HS-27A (cell line): ENCODE measurements around the gene NCK1.
"Not testable (repeated sequence)": the region's sequence is repeated elsewhere in the genome, so short reads cannot be mapped to it uniquely, and the experiment has no call there.

Experiments used
- DNase-seq: peaks from one replicate; pipeline ENCODE4 v3.0.0-alpha.2; 2012; ENCODE audit warnings: low read depth, missing footprints

The NCK1 gene

DNA sequence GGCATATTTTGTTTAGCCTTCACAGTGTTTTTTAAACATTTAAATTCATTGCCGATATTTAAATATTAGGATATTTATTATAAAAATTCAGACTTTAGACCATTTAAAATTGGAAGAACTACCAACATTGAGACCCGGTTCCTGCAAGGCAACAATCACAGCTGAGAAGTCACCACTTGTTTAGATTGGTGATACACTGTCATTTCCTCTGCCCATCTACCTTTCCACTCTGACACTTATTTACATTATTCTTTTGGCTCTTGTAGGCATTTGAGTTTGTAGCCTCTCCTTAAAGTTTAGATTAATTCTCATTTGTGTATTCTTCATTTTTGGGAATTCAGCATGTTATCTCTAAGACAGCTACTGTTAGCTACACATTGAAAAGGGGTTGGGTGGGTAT, 85.5 kb downstream of the NCK1 start:
- DNase-seq, result no peak

DNA sequence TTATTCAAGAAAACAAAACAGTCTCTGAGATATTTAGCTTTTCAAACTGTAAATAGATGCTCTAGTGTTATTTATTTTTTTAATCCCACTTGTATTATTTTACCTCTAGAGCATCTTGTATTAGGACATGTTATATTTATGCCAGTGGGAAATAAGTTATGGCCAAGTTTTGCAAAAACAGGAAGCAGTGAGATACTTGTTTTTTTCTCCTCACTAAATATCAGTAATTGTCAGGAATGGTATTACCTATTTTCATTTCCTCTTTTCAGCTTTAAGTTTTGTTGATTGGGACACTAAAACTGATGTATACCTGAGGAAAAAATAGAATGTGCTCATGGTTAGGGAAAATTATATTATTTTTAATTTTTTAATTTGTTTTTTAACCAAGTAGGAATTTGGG, 87.1 kb downstream of the NCK1 start:
- DNase-seq, result no peak

DNA sequence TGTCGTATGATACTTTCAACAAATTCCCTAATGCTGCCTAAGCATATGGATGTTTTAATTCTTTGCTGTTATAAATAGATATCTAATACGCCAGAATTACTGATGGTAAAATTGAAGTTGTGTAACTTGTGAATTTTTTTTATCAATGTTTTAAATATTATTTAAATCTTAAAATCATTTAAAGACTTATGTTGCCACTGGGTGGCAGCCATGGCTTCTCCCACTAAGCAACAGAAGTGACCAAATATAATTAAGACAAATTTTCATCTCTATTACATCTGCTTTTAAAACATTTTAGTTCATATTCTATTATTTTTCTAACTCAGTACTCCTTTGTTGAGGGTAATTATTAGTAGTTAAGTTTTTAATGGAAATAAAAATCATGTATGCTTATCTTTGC, 87.7 kb downstream of the NCK1 start:
- no peak for DNase-seq

DNA sequence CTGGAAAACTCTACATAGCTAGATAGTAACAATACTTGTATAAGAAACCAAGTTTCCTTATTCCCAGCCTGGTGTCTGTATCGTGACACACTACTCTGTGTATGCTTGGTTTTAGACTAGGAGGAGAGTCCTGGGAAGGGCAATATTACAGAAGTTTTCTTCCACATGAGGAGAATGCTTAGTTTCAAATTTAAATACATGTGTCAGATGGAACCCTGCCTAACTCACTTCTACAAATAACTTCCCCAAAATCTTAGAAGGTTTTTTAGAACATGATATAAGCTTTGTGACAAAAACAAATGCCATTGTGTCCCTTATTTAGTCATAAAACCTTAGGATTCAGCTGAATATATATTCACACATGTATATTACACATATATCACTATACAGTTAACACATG, 88.6 kb downstream of the NCK1 start:
- no peak for DNase-seq

DNA sequence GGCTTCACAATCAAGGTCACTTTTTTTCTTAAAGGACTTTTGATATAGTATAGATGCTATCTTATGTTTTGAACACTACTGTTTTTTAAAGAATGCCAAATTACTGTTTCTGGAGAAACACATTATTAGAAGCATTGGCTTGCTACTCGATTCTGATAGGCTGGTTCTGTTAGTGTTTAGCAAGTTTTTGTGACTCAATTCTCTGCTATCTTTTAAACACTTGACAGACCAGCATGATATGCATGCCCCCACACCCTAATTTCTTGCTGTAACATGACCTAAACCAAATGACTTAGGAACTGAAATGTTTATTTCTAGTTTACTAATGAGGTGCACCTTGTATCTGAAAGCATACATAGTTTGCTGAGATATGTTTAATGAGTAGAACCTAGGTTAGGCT, 90.3 kb downstream of the NCK1 start:
- no peak for DNase-seq

DNA sequence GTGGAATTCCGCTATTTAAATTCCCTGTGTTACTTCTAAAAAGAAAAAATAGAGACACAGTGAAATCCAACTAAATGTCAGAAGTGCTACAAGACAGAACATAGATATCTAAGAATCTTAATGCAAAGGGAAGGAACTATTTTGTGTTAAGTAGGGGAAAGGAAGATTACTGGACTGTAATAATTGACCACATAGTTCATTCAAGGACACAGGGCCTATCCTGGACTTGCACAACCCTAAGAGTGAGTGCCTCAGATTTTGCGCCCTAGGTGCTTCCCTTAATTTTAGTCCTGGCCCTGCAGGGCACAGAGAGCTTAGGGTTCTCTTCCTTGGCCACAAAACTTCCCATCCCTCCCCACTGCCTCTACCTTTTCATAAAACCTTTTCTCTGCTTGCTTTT, 92.2 kb downstream of the NCK1 start:
- DNase-seq, result no peak

DNA sequence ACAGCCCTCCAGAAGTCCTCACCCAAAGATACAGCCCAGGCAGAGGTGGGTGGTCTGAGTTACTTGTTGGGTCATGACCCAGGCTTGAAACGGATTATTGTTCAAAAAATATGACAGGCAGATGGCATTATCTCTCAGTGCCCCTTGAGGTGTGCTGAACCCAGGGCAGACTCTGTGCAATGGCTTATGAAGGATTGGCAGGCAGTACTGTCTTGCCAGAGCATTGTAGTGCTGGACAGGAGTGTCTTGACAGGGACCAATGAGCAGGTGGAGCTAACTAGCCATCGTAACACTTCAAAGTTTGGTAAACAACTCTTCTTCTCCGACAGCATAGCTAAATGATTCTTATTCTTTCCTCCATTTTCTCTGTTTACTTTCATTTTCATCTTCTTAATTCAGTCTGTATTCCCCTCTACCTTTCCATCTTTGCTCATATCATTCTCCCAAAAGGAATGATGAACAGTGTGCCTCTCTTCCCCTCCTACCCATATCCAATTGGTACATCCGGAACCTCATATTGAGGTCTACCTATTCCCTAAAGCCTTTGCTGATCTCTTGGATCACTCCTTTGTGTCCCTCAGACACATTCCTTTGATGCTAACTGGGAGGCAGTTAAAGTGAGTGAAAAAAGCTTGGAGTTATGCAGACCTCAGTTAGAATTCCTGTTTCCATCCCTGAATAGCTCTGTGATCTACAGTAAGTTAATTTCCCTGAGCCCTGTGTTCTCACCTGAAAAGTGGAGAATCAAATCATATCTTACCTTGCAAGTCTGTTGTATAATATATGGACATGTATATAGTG, 93.2 kb downstream of the NCK1 start:
- no peak for DNase-seq

DNA sequence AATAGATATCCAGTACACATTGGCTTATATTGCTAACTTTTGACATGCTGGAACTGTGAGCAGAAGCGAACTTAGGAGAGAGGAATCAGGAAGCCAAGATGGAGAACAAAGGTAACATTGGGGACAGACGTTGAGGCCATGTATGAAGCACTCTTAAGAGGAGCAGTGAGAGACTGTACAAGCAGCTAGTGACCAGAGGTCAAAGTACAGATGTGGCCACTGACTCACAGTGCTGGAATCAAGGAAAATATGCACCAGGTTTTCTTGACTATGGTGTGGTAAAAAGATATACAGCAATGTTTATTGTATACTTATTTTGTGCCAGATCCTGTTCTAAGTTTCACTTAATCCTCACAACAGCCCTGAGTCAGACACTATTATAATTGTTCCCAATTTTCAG, 93.8 kb downstream of the NCK1 start:
- peak; percentile 68 for DNase-seq

DNA sequence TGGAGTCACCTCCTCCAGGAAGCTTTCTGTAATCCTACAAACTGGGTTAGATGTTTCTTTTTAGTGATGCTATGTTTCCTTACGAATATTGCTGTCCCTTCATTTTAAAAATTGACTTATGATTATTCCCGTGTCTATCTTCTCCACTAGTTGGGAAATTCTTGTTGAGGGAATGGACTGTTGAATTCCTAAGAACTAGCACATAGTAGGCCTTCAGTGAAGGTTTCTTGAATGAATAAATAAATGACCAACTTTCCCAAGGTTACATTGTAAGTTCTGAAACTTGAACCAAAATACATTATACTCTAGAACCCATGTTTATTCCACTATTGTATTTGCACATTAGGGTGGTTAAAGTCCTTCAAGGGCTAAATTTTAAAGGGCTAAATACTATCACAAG, 95.0 kb downstream of the NCK1 start:
- no peak for DNase-seq

DNA sequence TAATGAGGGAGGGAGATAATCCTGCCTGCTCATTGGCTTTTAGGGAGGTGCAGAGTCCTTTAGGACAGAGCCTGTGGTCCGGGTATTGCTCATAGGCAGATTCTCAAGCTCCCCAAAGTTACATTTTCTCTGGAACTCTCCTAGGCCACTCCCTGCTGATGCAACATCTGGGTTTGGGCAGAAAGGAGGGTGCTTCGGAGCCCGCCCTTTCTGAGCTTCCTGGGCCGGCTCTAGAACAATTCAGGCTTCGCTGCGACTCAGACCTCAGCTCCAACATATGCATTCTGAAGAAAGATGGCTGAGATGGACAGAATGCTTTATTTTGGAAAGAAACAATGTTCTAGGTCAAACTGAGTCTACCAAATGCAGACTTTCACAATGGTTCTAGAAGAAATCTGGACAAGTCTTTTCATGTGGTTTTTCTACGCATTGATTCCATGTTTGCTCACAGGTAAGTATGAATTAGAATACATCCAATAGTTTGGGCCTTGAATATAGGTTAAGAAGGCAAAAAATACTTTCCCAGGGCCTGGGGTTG, 95.8 kb downstream of the NCK1 start, which contains the start of gene IL20RB:
Gene IL20RB (plus strand): TSS at position 233 of the 538 bp plus-strand sequence. CDS start 131 bp downstream, at position 364.
- no peak for DNase-seq

DNA sequence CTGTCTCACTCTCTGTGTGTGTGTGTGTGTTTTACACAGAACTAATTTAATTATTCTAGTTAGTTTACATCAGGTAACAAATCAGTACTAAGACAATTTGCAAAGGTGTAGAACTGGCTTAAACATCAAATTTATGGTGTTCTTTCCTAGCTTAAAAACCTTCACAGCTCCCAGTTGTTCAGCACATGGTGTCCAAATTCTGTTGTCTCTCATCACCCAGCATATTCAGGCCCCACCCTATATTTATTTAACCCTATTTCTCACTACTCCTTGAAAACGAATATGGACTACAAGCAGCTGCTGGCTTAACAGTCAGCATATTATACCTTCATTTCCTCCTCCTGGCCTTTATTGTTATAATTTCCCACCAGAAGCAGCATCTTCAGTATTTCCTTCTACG, 96.9 kb downstream of the NCK1 start:
- DNase-seq, result no peak

DNA sequence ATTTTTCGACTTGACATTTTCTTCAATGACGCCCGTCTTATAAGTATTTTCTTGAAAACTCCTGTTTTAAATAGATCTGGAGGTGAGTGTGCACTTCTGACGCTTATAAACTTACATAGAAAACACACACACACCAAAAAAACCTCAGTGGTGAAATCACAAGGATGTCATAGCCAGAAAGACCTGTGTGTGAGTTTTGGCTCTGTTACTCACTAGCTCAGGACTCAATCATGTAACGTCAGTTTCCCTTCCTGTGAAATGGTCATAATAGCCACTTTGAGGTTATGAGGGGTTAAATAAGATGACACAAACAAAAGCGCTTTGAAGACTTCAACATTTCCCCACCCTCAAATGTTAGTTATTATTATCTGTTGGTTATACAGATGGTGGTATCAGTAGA, 97.6 kb downstream of the NCK1 start:
- DNase-seq, result no peak

DNA sequence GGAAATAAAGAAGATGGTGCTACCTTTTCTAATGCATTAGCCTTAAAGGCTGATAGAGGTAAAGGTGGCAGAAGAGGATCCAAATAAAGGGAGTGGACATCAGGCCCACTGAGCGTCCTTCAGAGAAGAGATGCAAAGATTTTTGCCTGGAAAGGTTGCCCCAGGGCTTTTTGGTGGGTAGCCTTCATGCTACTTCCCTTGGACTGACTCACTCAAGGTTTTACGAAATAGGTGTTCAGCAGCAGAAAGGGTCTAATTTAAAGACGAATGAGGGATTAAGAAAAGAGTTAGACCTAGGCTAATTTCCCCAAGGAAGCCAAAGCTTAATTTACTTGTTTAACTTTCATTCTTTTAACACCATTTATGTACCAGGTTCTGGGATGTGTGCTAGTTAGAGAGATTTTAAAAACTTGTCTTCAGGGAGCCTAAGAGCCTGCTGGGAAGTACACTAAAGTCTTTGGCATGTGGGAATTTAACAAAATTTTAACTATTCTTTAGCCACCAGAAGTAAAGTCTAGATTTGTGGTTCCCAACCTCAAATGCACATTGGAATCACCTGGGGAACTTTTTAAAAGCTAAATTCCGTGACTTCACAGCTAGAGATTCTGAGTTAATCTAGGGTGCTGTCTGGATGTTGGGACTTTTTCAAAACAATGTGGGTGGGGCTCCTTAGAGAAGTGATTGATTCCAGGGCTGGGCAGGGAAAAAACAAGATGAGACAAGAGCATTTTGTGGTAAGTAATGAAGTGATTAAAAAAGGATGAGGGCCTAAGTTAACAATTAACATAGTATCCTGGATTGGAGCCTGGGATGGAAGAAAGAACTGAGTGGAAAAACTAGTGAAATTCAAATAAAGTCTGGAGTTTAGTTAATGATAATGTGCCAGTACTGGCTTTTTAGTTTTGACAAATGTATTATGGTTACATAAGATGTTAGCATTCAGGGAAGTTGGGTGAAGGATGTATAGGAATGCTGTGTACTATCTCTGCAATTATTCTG, 99.1 kb downstream of the NCK1 start:
- no peak for DNase-seq

DNA sequence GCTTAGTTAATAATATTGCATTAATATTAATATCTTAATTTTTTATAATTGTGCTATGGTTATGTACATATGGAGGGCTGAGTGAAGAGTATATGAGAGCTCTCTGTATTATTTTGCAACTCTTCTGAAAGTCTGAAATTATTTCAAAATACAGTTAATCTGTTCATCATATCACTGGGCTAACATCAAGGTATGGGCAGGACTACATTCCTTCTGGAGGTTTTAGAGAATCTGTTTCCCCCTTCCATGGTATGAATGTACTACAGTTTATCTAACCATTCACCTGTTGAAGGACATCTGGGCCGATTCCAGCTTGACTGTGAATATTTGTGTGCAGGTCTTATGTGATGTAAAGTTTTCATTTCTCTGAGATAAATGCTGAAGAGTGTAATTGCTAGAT, 100.9 kb downstream of the NCK1 start:
- no peak for DNase-seq

DNA sequence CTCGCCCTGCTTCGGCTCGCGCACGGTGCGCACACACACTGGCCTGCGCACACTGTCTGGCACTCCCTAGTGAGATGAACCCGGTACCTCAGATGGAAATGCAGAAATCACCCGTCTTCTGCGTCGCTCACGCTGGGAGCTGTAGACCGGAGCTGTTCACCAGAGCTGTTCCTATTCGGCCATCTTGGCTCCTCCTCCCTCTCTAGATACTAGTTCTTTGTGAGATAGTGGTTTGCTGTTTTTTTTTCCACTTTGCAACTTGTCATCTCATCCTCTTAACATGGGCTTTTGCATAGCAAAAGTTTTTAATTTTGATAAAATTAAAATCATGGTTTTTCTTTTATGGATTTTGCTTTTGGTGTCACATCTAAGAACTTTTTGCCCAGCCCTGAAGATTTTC, 107.5 kb downstream of the NCK1 start:
- not testable (repeated sequence) for DNase-seq

DNA sequence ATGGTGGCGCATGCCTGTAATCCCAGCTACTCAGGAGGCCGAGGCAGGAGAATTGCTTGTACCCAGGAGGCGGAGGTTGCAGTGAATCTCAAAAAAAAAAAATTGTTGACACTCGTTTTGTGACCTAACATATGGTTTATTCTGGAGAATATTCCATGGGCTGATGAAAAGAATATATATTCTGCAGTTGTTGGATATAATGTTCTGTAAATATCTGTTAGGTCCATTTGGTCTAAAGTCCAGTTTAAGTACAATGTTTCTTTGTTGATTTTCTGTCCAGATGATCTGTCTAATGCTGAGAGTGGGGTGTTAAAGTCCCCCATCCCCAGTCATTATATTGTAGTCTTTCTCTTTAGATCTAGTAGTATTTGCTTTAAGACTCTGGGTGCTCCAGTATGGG, 111.3 kb downstream of the NCK1 start:
- DNase-seq, result no peak

DNA sequence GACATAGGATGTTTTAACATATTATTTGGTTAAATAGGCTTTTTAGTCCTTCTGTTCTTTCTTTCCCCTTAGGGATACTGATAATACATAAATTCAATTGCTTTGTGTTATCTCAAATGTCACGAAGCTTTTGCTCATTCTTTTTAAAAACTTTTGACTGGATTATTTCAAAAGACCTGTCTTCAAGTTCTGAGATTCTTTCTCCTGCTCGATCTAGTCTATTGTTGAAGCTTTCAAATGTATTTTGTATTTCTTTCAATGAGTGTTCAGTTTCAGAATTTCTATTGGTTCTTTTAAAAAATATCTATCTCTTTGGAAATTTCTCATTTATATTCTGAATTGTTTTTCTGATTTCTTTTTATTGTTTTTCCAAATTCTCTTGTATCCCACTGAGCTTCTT, 112.7 kb downstream of the NCK1 start:
- DNase-seq, result no peak

DNA sequence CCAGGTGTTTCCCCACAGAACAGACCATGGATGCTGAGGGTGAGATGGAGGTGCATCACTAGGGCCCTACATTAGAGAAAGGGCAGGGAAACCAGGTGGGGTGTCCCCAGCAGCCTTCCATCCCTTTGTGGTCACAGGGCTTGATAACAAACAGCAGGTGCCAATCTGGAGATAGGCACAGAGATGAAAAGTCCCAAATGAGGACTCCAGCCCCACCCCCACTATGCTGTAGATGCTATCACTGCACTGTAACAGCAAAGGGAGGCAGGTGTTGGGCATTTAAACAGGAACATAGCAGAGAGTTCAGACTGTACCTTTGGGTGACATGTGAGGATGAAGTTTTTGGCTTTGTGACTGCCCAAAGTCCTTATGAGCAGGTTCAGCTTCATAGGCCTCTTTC, 117.2 kb downstream of the NCK1 start:
- no peak for DNase-seq

DNA sequence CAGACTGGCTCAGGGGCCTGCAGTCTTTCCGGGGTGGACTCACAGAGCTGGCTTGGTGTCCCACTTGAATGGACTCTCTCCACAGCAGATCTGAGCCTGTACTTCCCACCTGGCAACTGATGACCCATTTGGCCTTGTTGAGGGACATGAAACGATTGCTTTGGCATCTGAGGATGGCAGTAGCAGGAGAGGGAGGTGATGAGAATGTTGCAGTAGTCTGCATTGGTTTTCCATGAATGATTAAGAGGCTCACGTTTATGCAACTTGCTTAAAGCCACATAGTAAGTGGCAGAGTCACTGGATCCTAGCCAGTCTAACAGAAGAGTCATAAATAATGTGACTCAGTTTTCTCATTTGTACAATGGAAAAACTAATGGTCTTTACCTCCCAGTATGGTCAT, 117.7 kb downstream of the NCK1 start:
- DNase-seq, result no peak

DNA sequence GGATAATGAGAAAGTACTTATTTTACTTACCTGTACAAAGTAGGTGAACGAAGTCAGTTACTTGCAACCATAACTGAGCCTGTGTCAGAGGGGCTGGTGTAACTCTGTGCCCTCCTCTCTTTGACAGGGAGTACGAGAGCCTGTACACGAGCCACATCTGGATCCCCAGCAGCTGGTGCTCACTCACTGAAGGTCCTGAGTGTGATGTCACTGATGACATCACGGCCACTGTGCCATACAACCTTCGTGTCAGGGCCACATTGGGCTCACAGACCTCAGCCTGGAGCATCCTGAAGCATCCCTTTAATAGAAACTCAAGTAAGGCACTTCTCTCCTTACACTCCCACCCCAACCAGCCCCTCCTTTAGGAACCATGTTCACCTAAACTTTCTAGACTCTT, 120.0 kb downstream of the NCK1 start:
- DNase-seq, result no peak

DNA sequence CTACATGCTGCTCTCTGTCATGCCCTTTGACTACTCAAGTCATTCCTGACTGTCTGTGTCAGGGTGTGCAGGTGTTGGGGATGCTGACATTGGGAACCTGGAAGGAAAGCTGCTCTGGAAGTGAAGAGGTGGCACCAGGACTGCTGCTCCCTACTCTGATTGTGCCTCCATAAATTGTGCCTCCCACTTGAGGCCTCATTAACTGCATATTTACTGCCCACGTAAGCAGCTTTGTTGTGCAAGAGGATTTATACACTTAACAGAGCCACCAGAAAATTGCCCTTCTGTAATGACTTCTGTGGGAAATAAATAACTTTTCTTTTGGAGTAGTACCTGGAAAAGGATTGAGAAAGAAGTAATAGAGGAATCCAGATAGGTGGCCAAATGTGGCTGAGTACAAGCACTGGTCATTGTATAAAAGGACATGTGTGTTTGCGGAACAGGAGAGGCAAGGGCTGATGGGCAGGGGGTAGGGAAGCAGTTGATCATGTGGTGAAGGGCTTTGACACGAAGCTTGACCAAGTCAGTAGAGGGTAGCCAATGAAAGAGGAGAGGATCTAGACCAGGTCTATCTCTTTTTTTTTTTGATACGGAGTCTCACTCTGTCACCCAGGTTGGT, 120.6 kb downstream of the NCK1 start:
- DNase-seq, result no peak

DNA sequence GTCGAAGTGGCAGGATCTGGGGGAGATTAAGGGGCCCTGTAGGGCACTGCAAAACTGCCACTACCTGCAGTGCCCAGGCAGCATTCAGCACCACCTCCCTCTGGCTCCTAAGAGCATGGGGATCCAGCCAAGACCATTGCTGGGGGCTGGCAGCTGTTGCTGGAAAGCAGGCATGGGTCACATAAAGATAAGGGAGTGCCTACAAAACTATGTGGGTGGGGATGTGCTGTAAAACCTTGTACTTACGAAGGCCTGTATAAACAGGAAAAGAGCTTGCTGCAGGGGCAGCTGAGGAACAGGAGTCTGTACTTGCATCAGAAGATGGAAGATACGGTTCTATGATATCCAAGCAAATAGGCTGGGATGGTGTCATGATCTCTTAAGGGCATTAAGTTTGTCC, 122.8 kb downstream of the NCK1 start:
- DNase-seq, result no peak
